ENCODE data around the gene STK16. TPM values are rescaled to one million over a fixed set of nuclear protein-coding genes. Genes with fewer than 3 reads are reported as not detected.
"Not testable (repeated sequence)": the region's sequence is repeated elsewhere in the genome, so short reads cannot be mapped to it uniquely, and the experiment has no call there.

Gene STK16
- polyA plus RNA-seq, 1 donor = 36.2 TPM

DNA sequence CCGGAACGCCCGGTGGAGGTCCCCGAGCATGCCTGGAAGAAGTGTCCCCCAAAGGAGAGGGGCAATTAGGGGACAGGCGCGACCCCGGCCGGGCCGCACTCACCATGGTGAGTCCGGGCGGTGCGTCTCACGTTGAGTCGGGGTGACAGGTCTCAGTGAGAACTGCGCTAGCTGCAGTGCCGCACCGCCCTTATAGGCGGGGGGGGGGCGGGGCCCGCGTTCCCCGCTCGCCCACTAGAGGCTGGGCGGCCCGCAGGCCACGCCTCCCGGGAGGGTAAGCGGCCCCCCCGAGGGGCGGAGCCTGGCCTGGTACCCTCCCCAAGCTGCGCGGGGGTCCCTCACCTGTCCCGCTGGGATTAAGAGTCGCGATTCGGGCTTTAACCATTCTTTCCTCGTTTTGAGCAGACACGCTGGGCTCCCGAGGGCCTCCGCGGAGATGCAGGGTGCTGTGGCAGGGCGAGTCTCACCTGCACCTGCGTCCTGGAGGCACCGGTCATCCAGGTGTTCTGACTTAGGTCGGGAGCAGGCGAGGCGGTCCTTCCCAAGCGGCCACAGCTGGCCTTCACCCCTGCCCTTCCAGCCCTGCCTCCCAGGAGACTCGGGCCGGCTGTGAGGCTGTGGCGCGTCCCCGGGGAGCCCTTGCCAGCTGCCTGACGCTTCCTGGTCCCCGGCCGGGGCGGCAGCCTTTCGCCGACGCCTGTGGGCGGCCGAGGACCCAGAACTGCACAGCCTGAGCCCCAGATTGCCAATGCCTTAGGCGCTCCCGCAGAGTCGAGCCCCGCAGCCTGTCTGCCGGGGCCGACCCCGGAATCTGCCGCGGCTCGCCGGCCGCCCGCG, 8.7 kb downstream of the STK16 start, which contains the start of gene TUBA4A:
TUBA4A (minus strand) TSS at position 166 of the 837 bp plus-strand sequence; CDS start at position 106, 60 bp downstream.
- WGBS (ENCODE audit: insufficient coverage, low lambda C conversion rate) = no CpG with 5 or more reads among the region's 76 CpGs
- Histone ChIP-seq H3K4me3 (ENCODE audit: low read length) (peak within 1 kb of the TSS; percentile 45), H3K4me1 (ENCODE audit: control insufficient read depth, insufficient read depth, low read length) (peaks cover 40% of the 10 kb centered on the region), H3K27me3 (ENCODE audit: control insufficient read depth, insufficient read depth, low read length) (peaks cover 46% of the 10 kb centered on the region), H3K36me3 (ENCODE audit: control insufficient read depth, insufficient read depth, low read length) (peaks cover 8% of the 10 kb centered on the region), H3K9me3 (ENCODE audit: control insufficient read depth, low read depth, low read length) (no peaks in the 10 kb centered on the region), H3K27ac (ENCODE audit: low read length) (peak within 1 kb of the TSS; percentile 15)
- peak; percentile 76 to 83 for DNase-seq

- Histone ChIP-seq H3K36me3 (ENCODE audit: control insufficient read depth, insufficient read depth, low read length) (peaks cover 8% of the 10 kb centered on the region), H3K27me3 (ENCODE audit: control insufficient read depth, insufficient read depth, low read length) (peaks cover 46% of the 10 kb centered on the region), H3K4me1 (ENCODE audit: control insufficient read depth, insufficient read depth, low read length) (peaks cover 33% of the 10 kb centered on the region), H3K4me3 (ENCODE audit: low read length) (peak overlapping the region; percentile 45), H3K9me3 (ENCODE audit: control insufficient read depth, low read depth, low read length) (no peaks in the 10 kb centered on the region), H3K27ac (ENCODE audit: low read length) (no peak overlapping the region)
- no peak for DNase-seq
- 46% methylated on average over 3 of the region's 12 CpGs for WGBS (ENCODE audit: insufficient coverage, low lambda C conversion rate)
Observed at GRCh38 chr2:219254590-219255201, 9.4 kb downstream of the STK16 start.

DNA sequence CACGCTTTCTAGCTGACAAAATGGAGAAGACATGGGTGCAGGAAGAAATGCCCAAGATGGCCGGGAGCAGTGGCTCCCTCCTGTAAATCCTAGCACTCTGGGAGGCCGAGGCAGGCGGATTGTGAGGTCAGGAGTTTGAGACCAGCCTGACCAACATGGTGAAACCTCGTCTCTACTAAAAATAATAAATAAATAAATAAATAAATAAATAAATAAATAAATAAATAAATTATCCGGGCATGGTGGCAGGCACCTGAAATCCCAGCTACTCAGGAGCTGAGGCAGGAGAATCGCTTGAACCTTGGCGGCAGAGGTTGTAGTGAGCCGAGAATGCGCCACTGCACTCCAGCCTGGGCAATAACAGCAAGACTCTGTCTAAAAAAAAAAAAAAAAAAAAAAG, 13.7 kb downstream of the STK16 start:
- H3K4me1 ChIP-seq (ENCODE audit: control insufficient read depth, insufficient read depth, low read length); H3K36me3 ChIP-seq (ENCODE audit: control insufficient read depth, insufficient read depth, low read length); H3K9me3 ChIP-seq (ENCODE audit: control insufficient read depth, low read depth, low read length); H3K27ac ChIP-seq (ENCODE audit: low read length); DNase-seq; H3K4me3 ChIP-seq (ENCODE audit: low read length): not testable (repeated sequence)
- WGBS (ENCODE audit: insufficient coverage, low lambda C conversion rate) = 80% methylated on average over 1 of the region's 10 CpGs
- peaks cover 35% of the 10 kb centered on the region for H3K27me3 ChIP-seq (ENCODE audit: control insufficient read depth, insufficient read depth, low read length)

DNA sequence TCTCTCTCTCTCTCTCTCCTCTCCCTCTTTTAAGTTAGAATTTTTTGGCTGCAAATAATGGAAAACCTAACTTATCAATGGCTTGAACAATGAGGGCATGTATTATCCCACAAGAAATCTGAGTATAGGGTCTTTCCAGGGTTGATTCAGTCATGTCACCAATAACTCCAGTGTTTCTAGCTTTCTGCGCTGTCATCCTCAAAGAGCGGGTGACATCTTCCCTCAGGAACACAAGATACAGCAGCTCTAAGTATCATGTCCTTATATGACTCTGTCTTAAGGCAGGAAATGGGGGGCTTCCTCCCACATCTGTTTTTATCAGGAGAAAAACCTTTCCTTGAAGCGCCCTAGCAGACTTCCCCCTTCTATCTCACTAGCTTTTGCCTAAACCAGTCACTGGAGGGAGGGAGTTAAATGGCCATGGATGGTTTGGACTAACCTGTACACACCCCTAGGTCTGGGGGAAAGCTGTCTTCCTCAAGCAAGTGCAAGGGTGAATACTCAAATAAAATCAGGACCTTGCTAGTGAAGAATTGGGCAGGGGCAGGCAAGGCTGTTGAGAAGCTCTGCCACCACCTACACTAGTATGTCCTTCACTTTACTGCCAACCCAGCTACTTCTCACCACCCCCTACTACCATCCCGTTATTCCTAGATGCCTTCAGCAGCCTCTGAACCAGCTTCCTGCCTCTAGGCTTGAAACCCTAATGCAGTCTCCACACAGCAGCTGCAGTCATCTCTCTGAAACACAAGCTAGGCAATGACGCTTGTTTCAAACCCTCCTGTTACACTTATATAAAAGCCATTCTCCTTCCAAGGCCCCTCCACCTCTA, 16.0 kb downstream of the STK16 start:
- no peak for DNase-seq
- H3K9me3 ChIP-seq (ENCODE audit: control insufficient read depth, low read depth, low read length) = no peaks in the 10 kb centered on the region
- H3K4me3 ChIP-seq (ENCODE audit: low read length) = no peak overlapping the region
- WGBS (ENCODE audit: insufficient coverage, low lambda C conversion rate) = 100% methylated on average over 1 of the region's 5 CpGs
- H3K27me3 ChIP-seq (ENCODE audit: control insufficient read depth, insufficient read depth, low read length) = peaks cover 13% of the 10 kb centered on the region
- H3K36me3 ChIP-seq (ENCODE audit: control insufficient read depth, insufficient read depth, low read length) = no peaks in the 10 kb centered on the region
- no peak overlapping the region for H3K27ac ChIP-seq (ENCODE audit: low read length)
- H3K4me1 ChIP-seq (ENCODE audit: control insufficient read depth, insufficient read depth, low read length) = no peaks in the 10 kb centered on the region

GRCh38 chr2:219266232-219266631, 21.0 kb downstream of the STK16 start:
- no CpG with 5 or more reads among the region's 5 CpGs for WGBS (ENCODE audit: insufficient coverage, low lambda C conversion rate)
- Histone ChIP-seq H3K27ac (ENCODE audit: low read length) (no peak overlapping the region), H3K36me3 (ENCODE audit: control insufficient read depth, insufficient read depth, low read length) (no peaks in the 10 kb centered on the region), H3K4me3 (ENCODE audit: low read length) (no peak overlapping the region), H3K27me3 (ENCODE audit: control insufficient read depth, insufficient read depth, low read length) (peaks cover 5% of the 10 kb centered on the region), H3K4me1 (ENCODE audit: control insufficient read depth, insufficient read depth, low read length) (peaks cover 17% of the 10 kb centered on the region), H3K9me3 (ENCODE audit: control insufficient read depth, low read depth, low read length) (no peaks in the 10 kb centered on the region)
- no peak for DNase-seq

DNA sequence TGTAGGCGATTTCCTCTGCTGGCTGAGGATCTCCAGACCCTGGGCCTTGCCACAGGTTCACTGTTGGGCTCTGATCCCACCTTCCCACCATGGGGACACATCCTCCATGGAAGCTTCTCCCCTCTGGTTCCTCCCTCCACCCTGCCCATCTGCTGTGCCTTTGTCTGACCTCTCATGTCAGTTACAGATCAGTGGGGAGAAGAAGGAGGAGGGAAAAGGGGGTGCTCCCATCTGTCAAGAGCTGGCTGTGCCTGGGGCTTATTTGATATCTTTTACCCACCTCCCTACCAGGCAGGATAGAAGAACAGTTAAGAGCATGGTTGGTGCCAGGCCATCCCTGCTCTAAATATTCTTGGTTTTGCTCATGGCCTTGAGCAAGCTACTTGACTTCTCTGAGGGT, 21.6 kb downstream of the STK16 start:
- DNase-seq = no peak
- no peaks in the 10 kb centered on the region for H3K9me3 ChIP-seq (ENCODE audit: control insufficient read depth, low read depth, low read length)
- no peak overlapping the region for H3K4me3 ChIP-seq (ENCODE audit: low read length)
- no CpG with 5 or more reads among the region's 1 CpG for WGBS (ENCODE audit: insufficient coverage, low lambda C conversion rate)
- no peaks in the 10 kb centered on the region for H3K36me3 ChIP-seq (ENCODE audit: control insufficient read depth, insufficient read depth, low read length)
- no peaks in the 10 kb centered on the region for H3K27me3 ChIP-seq (ENCODE audit: control insufficient read depth, insufficient read depth, low read length)
- H3K4me1 ChIP-seq (ENCODE audit: control insufficient read depth, insufficient read depth, low read length) = peaks cover 17% of the 10 kb centered on the region
- H3K27ac ChIP-seq (ENCODE audit: low read length) = no peak overlapping the region

DNA sequence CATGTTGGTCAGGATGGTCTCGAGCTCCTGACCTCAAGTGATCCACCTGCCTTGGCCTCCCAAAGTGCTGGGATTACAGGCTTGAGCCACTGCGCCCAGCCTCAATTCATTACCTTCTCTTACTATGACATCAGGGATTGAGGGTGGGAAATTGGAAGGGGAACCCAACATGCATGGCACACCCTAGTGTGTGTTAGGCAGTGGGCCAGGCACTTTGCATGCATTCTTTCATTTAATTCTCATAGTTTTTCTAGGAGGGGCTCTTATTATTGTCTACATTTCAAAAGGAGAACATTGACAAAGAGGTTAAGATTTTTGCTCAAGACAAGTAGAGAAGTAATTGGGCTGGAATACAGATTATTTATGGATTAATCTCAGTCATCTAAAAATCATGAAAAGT, 23.0 kb downstream of the STK16 start:
- no CpG with 5 or more reads among the region's 2 CpGs for WGBS (ENCODE audit: insufficient coverage, low lambda C conversion rate)
- no peaks in the 10 kb centered on the region for H3K9me3 ChIP-seq (ENCODE audit: control insufficient read depth, low read depth, low read length)
- no peak overlapping the region for H3K4me3 ChIP-seq (ENCODE audit: low read length)
- H3K4me1 ChIP-seq (ENCODE audit: control insufficient read depth, insufficient read depth, low read length) = peaks cover 17% of the 10 kb centered on the region
- H3K36me3 ChIP-seq (ENCODE audit: control insufficient read depth, insufficient read depth, low read length) = no peaks in the 10 kb centered on the region
- H3K27ac ChIP-seq (ENCODE audit: low read length) = no peak overlapping the region
- H3K27me3 ChIP-seq (ENCODE audit: control insufficient read depth, insufficient read depth, low read length) = no peaks in the 10 kb centered on the region
- no peak for DNase-seq

- DNase-seq = peak; percentile 85 to 91
Observed at GRCh38 chr2:219269362-219270054, 24.2 kb downstream of the STK16 start.

GRCh38 chr2:219270055-219270372, 24.7 kb downstream of the STK16 start:
- WGBS (ENCODE audit: insufficient coverage, low lambda C conversion rate) = no CpG with 5 or more reads among the region's 5 CpGs
- H3K4me1 ChIP-seq (ENCODE audit: control insufficient read depth, insufficient read depth, low read length) = peaks cover 17% of the 10 kb centered on the region
- no peaks in the 10 kb centered on the region for H3K36me3 ChIP-seq (ENCODE audit: control insufficient read depth, insufficient read depth, low read length)
- no peak overlapping the region for H3K27ac ChIP-seq (ENCODE audit: low read length)
- no peaks in the 10 kb centered on the region for H3K9me3 ChIP-seq (ENCODE audit: control insufficient read depth, low read depth, low read length)
- peak in 1 of 2 donors; percentile 39 for DNase-seq
- H3K4me3 ChIP-seq (ENCODE audit: low read length) = no peak overlapping the region
- no peaks in the 10 kb centered on the region for H3K27me3 ChIP-seq (ENCODE audit: control insufficient read depth, insufficient read depth, low read length)

More at GRCh38 chr2:219269362-219270054, 24.2 kb downstream of the STK16 start:
- WGBS (ENCODE audit: insufficient coverage, low lambda C conversion rate) = no CpG with 5 or more reads among the region's 8 CpGs
- Histone ChIP-seq H3K27ac (ENCODE audit: low read length) (no peak overlapping the region), H3K27me3 (ENCODE audit: control insufficient read depth, insufficient read depth, low read length) (no peaks in the 10 kb centered on the region), H3K36me3 (ENCODE audit: control insufficient read depth, insufficient read depth, low read length) (no peaks in the 10 kb centered on the region), H3K4me1 (ENCODE audit: control insufficient read depth, insufficient read depth, low read length) (peaks cover 17% of the 10 kb centered on the region), H3K9me3 (ENCODE audit: control insufficient read depth, low read depth, low read length) (no peaks in the 10 kb centered on the region), H3K4me3 (ENCODE audit: low read length) (no peak overlapping the region)

DNA sequence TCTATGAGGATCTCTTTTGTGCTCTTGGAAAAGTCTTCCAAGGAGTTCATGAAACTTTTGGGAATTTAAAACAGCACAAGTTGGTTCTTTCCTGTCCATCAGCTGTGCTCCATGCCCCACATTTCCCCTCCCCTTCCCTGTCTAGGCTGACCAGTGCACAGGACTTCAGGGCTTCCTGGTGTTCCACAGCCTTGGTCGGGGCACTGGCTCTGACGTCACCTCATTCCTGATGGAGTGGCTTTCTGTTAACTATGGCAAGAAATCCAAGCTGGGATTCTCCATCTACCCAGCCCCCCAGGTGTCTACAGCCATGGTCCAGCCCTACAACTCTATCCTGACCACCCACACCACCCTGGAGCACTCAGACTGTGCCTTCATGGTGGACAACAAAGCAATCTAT, 25.7 kb downstream of the STK16 start:
- WGBS (ENCODE audit: insufficient coverage, low lambda C conversion rate) = no CpG with 5 or more reads among the region's 2 CpGs
- DNase-seq = no peak
- no peaks in the 10 kb centered on the region for H3K9me3 ChIP-seq (ENCODE audit: control insufficient read depth, low read depth, low read length)
- no peaks in the 10 kb centered on the region for H3K27me3 ChIP-seq (ENCODE audit: control insufficient read depth, insufficient read depth, low read length)
- H3K36me3 ChIP-seq (ENCODE audit: control insufficient read depth, insufficient read depth, low read length) = no peaks in the 10 kb centered on the region
- H3K27ac ChIP-seq (ENCODE audit: low read length) = no peak overlapping the region
- H3K4me1 ChIP-seq (ENCODE audit: control insufficient read depth, insufficient read depth, low read length) = peaks cover 17% of the 10 kb centered on the region
- H3K4me3 ChIP-seq (ENCODE audit: low read length) = no peak overlapping the region

All from large intestine (tissue), 3 donors.